Stimulated activated CD4-positive, alpha-beta T cell treated with anti-CD3 and anti-CD28 coated beads, Interleukin-1b, Interleukin-23, amount 100 ng/mL, for 24 hours (primary cell): ENCODE measurements around the gene EXOC3L4.

Source experiments
- DNase-seq, 4 experiments: peaks; one replicate each; pipeline ENCODE4 v3.0.0-alpha.2; 2020; ENCODE audit warnings: low read depth in 4 of 4, low spot score in 1 of 4

EXOC3L4 gene

DNA sequence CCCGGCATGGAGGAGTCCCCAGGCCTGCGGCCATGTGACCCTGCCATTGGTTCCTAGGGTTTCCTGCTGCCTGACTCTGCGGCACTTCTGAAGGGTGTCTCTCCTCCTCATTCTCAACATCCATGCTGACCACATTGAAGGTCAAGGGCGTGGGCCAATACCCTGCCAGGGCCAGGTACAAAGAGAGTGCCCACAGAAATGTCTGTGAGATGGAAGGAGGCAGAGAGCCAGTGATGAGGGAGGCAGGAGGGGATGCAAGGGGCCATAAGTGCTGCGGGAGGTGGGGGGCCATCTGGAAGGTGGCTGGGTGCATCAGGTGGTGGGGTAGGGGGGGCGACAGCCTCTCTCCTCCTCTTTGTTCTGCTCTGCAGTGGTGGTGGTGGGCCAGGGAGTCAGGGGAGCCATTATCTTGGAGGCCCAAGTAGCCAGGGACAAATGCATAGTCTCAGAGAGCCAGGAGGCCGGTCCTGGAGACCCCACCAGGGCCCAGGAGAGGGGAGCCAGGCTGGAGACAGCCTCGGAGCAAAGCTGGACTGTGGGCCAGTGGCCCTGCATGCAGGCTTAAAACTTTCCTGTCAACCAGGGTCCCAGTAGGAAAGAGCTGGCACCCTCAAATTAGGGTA is 24.2 kb upstream of the EXOC3L4 start:
- no peak for DNase-seq

- no peak for DNase-seq
Measured at GRCh38 chr14:103070971-103071542, 23.5 kb upstream of the EXOC3L4 start.

DNA sequence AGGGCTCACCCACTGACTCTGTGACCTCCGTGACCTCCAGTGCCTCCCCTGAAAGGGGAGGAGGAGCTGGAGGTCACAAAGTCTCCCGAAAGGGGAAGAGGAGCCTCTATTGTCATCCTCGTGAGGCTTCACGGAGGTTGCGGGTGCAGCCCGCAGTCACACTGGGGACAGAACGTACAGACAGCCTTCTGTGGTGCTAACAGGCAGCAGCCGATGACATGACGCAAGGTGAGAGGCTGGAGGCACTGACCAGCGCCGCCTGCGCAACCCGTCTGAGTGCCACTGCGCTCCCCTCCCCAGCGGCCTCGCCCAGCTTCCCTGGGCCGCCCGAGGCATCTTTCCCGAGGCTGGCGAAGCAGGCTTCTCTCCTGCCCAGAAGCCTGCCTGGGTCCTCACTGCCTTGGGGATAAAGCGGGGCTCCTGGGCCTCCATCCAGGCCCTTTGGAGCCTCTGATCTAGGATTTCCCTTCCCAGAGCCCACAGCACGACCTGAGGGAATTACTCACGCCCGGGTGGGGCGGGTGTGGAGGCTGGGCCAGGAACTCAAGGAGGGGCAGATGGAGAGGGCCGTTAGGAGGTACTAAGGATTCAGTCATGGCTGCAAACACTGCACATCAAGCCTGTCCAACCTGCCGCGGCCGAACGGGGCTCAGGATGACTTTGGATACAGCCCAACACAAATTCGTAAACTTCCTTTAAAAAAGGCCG is 22.8 kb upstream of the EXOC3L4 start:
- DNase-seq = no peak

GRCh38 chr14:103072595-103073366 is 21.7 kb upstream of the EXOC3L4 start:
- DNase-seq = no peak

GRCh38 chr14:103073367-103073875 is 21.1 kb upstream of the EXOC3L4 start:
- no peak for DNase-seq

GRCh38 chr14:103073876-103074728 is 20.4 kb upstream of the EXOC3L4 start:
- DNase-seq = no peak

DNA sequence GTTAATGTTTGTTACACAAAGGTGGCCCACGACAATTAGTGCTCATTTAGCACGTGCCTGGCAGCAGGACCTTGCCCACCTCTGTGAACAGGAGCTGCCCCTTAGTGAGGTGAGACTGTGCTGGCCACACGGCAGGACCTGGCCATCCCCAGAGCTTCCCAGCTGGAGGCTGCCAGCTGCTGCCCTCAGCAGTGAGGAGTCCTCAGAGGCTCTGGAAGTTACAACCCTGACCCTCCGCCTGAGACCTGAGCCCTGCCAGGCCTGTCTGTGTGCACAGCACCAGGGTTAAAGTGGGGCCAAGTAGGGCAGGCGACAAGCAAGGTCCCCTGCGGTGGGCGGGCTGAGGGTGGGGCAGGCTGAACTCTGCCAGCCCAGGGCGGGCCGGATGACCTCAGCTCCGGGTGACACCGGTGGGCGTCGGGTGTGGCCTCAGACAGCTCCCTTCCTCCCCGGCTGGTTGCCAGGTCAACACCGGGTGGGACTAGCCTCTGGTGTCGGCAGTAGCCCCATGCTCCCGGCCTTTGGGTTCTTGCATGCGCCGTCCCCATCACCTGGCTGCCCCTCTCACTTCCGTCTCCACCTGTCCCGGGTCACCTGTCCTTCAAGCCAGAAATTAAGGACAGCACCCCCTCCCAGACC is 19.7 kb upstream of the EXOC3L4 start:
- DNase-seq = no peak

GRCh38 chr14:103078420-103078749 is 16.1 kb upstream of the EXOC3L4 start:
- peak; percentile 39 to 59 (median 53) for DNase-seq

DNA sequence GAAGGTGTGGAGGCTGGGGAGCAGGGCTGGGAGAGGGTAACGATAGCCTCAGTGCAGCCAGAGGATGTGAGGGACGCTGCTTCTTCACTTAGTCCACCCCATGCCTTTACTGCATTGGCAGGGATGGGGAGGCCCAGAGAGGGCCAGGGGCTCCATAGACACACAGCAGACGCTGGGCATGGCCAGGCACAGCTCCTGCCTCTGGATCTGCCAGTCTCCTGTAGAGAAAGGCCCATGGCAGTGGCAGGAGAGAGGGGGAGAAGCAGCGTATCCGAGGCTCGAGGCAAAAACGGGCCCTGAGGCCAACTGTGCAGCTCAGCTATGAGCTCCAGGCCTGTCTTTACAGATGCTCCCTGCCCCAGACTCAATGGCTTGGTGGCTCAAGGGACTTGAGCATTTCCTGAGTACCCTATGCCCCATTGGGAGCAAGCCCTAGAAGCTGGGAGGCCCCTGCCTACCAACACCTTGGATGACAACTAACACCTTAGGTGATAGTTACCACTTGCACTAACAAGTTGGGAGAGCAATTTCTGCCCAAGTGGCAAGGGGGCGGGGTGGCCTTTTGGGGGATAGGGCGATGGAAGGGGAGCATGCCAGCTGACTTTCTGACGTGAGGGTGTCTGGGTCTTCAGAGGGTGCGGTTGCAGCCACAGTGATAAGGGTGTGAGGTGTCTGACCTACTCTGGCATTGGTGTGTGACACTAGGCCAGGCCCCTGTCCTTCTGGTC is 15.5 kb upstream of the EXOC3L4 start:
- DNase-seq = no peak

- DNase-seq = no peak
Measured at GRCh38 chr14:103081951-103082350, 12.6 kb upstream of the EXOC3L4 start.

GRCh38 chr14:103084021-103084919 is 10.3 kb upstream of the EXOC3L4 start, which contains the start of gene LBHD2:
TSS of gene LBHD2 (plus strand) at chr14:103084210. CDS start at chr14:103086013, 1,803 bp downstream.
- no peak for DNase-seq

DNA sequence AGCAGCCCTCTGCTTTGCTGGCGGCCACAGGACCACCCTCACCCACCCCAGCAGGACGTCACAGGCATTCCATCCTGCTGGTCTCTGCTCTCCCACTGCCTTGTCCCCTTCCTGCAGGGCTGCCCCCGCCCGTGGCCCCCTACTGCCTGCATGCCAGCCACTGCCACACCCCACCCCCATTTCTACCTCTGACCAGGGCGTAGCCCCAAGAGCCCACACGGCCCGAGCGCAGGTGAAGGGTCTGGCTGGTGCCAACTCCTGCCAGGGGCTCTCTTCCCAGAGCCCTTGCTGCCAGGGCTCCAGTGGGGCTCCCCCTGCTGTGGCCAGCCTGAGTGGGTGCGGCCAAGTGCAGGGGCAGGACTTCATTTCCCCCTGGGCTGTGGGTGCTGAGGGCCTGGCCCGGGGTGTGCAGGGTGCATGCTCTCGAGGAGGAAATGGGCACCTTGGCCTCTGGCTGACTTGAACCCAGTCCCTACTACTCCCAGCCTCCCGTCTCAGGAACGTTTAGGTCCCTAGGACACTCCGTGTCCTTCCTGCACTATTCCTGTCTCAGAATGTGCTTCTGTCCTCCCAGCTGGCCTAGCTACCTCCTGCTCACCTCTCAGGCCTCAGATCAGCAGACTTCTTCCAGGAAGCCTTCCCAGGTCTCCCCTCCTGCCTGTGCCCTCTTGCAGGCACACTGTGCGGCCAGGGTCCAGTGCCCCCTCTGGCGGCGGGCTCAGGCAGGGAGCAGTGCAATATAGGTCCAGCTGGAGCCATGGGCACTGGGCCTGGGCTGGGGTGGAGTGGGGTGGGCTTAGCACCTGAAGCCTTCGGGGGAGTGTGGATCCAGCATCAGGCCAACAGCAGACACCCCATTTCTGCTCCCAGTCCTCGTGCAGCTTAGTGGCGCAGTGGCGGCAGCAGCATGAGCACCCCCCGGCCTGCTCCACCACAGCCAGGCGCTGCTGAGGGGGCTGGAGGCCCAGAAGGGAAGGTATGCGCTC is 9.1 kb upstream of the EXOC3L4 start:
- no peak for DNase-seq

- no peak for DNase-seq
Measured at GRCh38 chr14:103086771-103087342, 7.7 kb upstream of the EXOC3L4 start.

- no peak for DNase-seq
Measured at GRCh38 chr14:103087343-103087835, 7.1 kb upstream of the EXOC3L4 start.

DNA sequence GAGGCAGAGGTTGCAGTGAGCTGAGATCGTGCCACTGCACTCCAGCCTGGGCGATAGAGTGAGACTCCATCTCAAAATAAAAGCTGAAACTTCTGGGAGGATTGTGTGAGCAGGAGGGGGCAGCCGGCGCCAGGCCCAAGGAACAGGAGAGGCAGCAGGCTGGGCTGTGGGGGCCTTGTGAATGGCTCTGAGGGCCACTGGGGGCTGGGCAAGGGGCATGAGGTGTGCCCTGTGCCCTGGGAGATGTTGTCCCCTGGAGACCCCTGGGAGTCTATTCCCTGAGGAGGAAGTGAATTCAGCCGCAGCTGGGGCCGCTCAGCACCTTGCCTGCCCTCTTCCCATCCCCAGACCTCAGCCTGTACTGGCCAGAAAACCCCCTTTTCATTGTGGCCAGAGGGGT is 5.6 kb upstream of the EXOC3L4 start:
- no peak for DNase-seq

GRCh38 chr14:103089386-103090335 is 4.9 kb upstream of the EXOC3L4 start:
- no peak for DNase-seq
